ENCODE data around the gene ERBB4. TPM values are rescaled to one million over a fixed set of nuclear protein-coding genes. Genes with fewer than 3 reads are reported as not detected.
"Not testable (repeated sequence)": the region's sequence is repeated elsewhere in the genome, so short reads cannot be mapped to it uniquely, and the experiment has no call there.

ERBB4 gene
- total RNA-seq, 4 donors from 2014 or later, result 1.6 to 5.7 (median 3.5) TPM

- no peaks in the 10 kb centered on the region for H3K4me1 ChIP-seq
- no peak for DNase-seq
Observed at GRCh38 chr2:211599146-211599545, 939.5 kb downstream of the ERBB4 start.

GRCh38 chr2:211598238-211598637 lies 940.4 kb downstream of the ERBB4 start:
- H3K27ac ChIP-seq, result no peak overlapping the region
- no peak for TF ChIP-seq POLR2A (IDR thresholded peaks at IDR 0.05)
- TF ChIP-seq, protein P1, sequence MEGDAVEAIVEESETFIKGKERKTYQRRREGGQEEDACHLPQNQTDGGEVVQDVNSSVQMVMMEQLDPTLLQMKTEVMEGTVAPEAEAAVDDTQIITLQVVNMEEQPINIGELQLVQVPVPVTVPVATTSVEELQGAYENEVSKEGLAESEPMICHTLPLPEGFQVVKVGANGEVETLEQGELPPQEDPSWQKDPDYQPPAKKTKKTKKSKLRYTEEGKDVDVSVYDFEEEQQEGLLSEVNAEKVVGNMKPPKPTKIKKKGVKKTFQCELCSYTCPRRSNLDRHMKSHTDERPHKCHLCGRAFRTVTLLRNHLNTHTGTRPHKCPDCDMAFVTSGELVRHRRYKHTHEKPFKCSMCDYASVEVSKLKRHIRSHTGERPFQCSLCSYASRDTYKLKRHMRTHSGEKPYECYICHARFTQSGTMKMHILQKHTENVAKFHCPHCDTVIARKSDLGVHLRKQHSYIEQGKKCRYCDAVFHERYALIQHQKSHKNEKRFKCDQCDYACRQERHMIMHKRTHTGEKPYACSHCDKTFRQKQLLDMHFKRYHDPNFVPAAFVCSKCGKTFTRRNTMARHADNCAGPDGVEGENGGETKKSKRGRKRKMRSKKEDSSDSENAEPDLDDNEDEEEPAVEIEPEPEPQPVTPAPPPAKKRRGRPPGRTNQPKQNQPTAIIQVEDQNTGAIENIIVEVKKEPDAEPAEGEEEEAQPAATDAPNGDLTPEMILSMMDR (IDR thresholded peaks at IDR 0.05 in 4 of 5, conservative IDR thresholded peaks at IDR 0.05 in 1 of 5), result no peak
- no peaks in the 10 kb centered on the region for H3K4me1 ChIP-seq
- no peaks in the 10 kb centered on the region for H3K9me3 ChIP-seq
- H3K4me3 ChIP-seq, result no peak overlapping the region
- in situ Hi-C loops (cut with MboI; ENCODE audit: low sequenced_read_pairs in 4 of 4) (no loop called here), intact Hi-C loops (cut with DNase I; ENCODE audit: low total_unique reads) (no loop called here)
- no peak for ATAC-seq
- H3K36me3 ChIP-seq, result no peaks in the 10 kb centered on the region
- H3K27me3 ChIP-seq, result no peaks in the 10 kb centered on the region
- DNase-seq, result no peak

More at GRCh38 chr2:211599146-211599545, 939.5 kb downstream of the ERBB4 start:
- no peak for ATAC-seq
- Histone ChIP-seq H3K36me3 (no peaks in the 10 kb centered on the region), H3K27ac (no peak overlapping the region), H3K9me3 (no peaks in the 10 kb centered on the region), H3K4me3 (no peak overlapping the region), H3K27me3 (no peaks in the 10 kb centered on the region)
- in situ Hi-C loops (cut with MboI; ENCODE audit: low sequenced_read_pairs in 4 of 4) (no loop called here), intact Hi-C loops (cut with DNase I; ENCODE audit: low total_unique reads) (no loop called here)
- TF ChIP-seq, protein P1 (IDR thresholded peaks at IDR 0.05 in 4 of 5, conservative IDR thresholded peaks at IDR 0.05 in 1 of 5), result no peak
- no peak for TF ChIP-seq POLR2A (IDR thresholded peaks at IDR 0.05)

DNA sequence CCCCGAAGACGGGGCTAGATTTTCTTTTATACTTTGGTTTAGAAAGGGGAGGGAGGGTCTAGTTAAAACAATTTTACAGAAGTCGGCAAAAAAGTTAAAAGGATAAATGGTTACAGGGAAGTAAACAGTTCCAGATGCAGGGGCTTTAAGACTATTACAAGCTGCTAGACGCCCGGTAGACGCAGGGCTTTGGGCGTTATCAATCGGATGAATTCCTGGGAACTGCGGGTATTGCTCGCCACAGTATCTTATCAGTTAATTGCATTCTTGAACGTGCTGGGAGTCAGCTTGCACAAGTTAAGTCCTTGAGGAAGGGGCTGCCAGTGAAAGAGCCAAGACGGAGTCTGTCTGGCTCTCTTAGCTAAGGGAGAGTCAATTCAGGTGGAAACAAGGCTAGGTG lies 946.6 kb downstream of the ERBB4 start:
- in situ Hi-C loops (cut with MboI; ENCODE audit: low sequenced_read_pairs in 4 of 4); H3K36me3 ChIP-seq; H3K4me1 ChIP-seq; ATAC-seq; H3K27ac ChIP-seq; DNase-seq; H3K9me3 ChIP-seq; H3K27me3 ChIP-seq; intact Hi-C loops (cut with DNase I; ENCODE audit: low total_unique reads); H3K4me3 ChIP-seq: not testable (repeated sequence)

- Histone ChIP-seq H3K27me3 (no peaks in the 10 kb centered on the region), H3K9me3 (no peaks in the 10 kb centered on the region), H3K4me1 (no peaks in the 10 kb centered on the region), H3K4me3 (no peak overlapping the region), H3K27ac (no peak overlapping the region), H3K36me3 (no peaks in the 10 kb centered on the region)
- in situ Hi-C loops (cut with MboI; ENCODE audit: low sequenced_read_pairs in 4 of 4) (no loop called here), intact Hi-C loops (cut with DNase I; ENCODE audit: low total_unique reads) (no loop called here)
- ATAC-seq (no peak), DNase-seq (no peak)
- TF ChIP-seq, protein P1 (IDR thresholded peaks at IDR 0.05 in 4 of 5, conservative IDR thresholded peaks at IDR 0.05 in 1 of 5), result no peak
- TF ChIP-seq POLR2A (IDR thresholded peaks at IDR 0.05), result no peak
Observed at GRCh38 chr2:211591426-211591825, 947.2 kb downstream of the ERBB4 start.

DNA sequence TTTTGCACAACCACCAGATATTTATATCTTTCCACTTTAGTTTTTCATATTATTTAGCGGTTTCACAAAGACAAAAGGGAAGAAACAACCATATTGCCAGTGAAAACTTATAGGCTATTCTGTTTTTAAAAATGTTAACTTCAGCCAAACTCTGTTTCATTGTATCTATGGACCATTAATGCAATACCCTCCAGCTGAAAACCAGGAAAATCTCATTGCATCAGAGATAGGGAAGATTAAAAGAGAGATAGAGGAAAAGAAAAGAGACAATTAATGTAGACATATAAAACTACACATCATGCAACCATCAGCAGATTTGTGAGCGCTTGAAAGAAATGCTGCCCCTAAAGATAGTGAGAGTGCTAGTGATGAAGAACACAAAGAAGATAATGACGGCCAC lies 970.2 kb downstream of the ERBB4 start:
- in situ Hi-C loops (cut with MboI; ENCODE audit: low sequenced_read_pairs in 4 of 4) (no loop called here), intact Hi-C loops (cut with DNase I; ENCODE audit: low total_unique reads) (no loop called here)
- no peak for ATAC-seq
- H3K27ac ChIP-seq, result no peak overlapping the region
- H3K9me3 ChIP-seq, result no peaks in the 10 kb centered on the region
- no peak for DNase-seq
- no peak for TF ChIP-seq POLR2A (IDR thresholded peaks at IDR 0.05)
- TF ChIP-seq, protein P1 (IDR thresholded peaks at IDR 0.05 in 4 of 5, conservative IDR thresholded peaks at IDR 0.05 in 1 of 5), result no peak
- H3K27me3 ChIP-seq, result no peaks in the 10 kb centered on the region
- H3K36me3 ChIP-seq, result no peaks in the 10 kb centered on the region
- no peak overlapping the region for H3K4me3 ChIP-seq
- H3K4me1 ChIP-seq, result no peaks in the 10 kb centered on the region

All from gastrocnemius medialis (tissue), 4 donors.